IPS-NIHi7 (cell line): ENCODE measurements around the gene RDH16.
A peak's percentile ranks its signal among the peaks of the same experiment; 100 is the strongest.
"Not testable (repeated sequence)": the region's sequence is repeated elsewhere in the genome, so short reads cannot be mapped to it uniquely, and the experiment has no call there.

Experiments used
- DNase-seq: peaks from one replicate; pipeline ENCODE4 v3.0.0; 2012; ENCODE audit warnings: mixed read lengths; ENCODE audit errors: extremely low spot score

RDH16 gene

GRCh38 chr12:56989861-56990610, 32.6 kb upstream of the RDH16 start:
- no peak for DNase-seq

GRCh38 chr12:56988207-56988739, 30.9 kb upstream of the RDH16 start:
- DNase-seq: peak; percentile 43

- DNase-seq: peak; percentile 93
These were observed 30.2 kb upstream of the RDH16 start for GRCh38 chr12:56987551-56988053.

- no peak for DNase-seq
These were observed 29.6 kb upstream of the RDH16 start for GRCh38 chr12:56987011-56987410.

- not testable (repeated sequence) for DNase-seq
These were observed 28.3 kb upstream of the RDH16 start for GRCh38 chr12:56985714-56986113.

GRCh38 chr12:56983386-56983785, 26.0 kb upstream of the RDH16 start:
- no peak for DNase-seq

GRCh38 chr12:56982578-56983236, 25.3 kb upstream of the RDH16 start:
- DNase-seq: not testable (repeated sequence)

- DNase-seq: no peak
These were observed 23.6 kb upstream of the RDH16 start for GRCh38 chr12:56980941-56981530.

GRCh38 chr12:56980268-56980667, 22.9 kb upstream of the RDH16 start:
- no peak for DNase-seq

- no peak for DNase-seq
These were observed 22.2 kb upstream of the RDH16 start for GRCh38 chr12:56979628-56980027.

GRCh38 chr12:56978397-56979138, 21.2 kb upstream of the RDH16 start:
- DNase-seq: no peak

GRCh38 chr12:56977361-56977760, 20.0 kb upstream of the RDH16 start:
- not testable (repeated sequence) for DNase-seq

- not testable (repeated sequence) for DNase-seq
These were observed 16.8 kb upstream of the RDH16 start for GRCh38 chr12:56974224-56974623.

GRCh38 chr12:56968910-56969309, 11.5 kb upstream of the RDH16 start:
- not testable (repeated sequence) for DNase-seq

GRCh38 chr12:56965997-56966642, 8.7 kb upstream of the RDH16 start:
- DNase-seq: not testable (repeated sequence)

- not testable (repeated sequence) for DNase-seq
These were observed 7.7 kb upstream of the RDH16 start for GRCh38 chr12:56965124-56965523.

GRCh38 chr12:56963557-56963956, 6.1 kb upstream of the RDH16 start:
- DNase-seq: not testable (repeated sequence)

GRCh38 chr12:56962247-56962646, 4.8 kb upstream of the RDH16 start:
- DNase-seq: not testable (repeated sequence)

- no peak for DNase-seq
These were observed 1.0 kb upstream of the RDH16 start for GRCh38 chr12:56958422-56958821.

GRCh38 chr12:56955631-56956256, 1.7 kb downstream of the RDH16 start:
- no peak for DNase-seq

GRCh38 chr12:56954958-56955355, 2.5 kb downstream of the RDH16 start:
- DNase-seq: peak; percentile 7
